GM21528 (cell line): ENCODE measurements around the gene KDM4B.
"Not testable (repeated sequence)": the region's sequence is repeated elsewhere in the genome, so short reads cannot be mapped to it uniquely, and the experiment has no call there.

Experiments used
- ATAC-seq: cut with Tn5 transposase; IDR thresholded peaks from one replicate; pipeline ENCODE4 v1.9.1; 2021; ENCODE audit warnings: mild to moderate bottlenecking, moderate library complexity; ENCODE audit not compliant: unreplicated experiment, low FRiP score

KDM4B gene

GRCh38 chr19:5155586-5156210 lies 186.8 kb downstream of the KDM4B start:
- no peak for ATAC-seq

- no peak for ATAC-seq
These were observed 187.5 kb downstream of the KDM4B start for GRCh38 chr19:5156231-5156986.

GRCh38 chr19:5157186-5157585 lies 188.3 kb downstream of the KDM4B start:
- no peak for ATAC-seq

- ATAC-seq: not testable (repeated sequence)
These were observed 189.7 kb downstream of the KDM4B start for GRCh38 chr19:5158549-5159134.

- ATAC-seq: not testable (repeated sequence)
These were observed 191.4 kb downstream of the KDM4B start for GRCh38 chr19:5160158-5160795.

GRCh38 chr19:5164845-5165696 lies 196.2 kb downstream of the KDM4B start:
- ATAC-seq: not testable (repeated sequence)

GRCh38 chr19:5165697-5166019 lies 196.7 kb downstream of the KDM4B start:
- ATAC-seq: no peak

- ATAC-seq: no peak
These were observed 197.3 kb downstream of the KDM4B start for GRCh38 chr19:5166262-5166661.

GRCh38 chr19:5170329-5170745 lies 201.4 kb downstream of the KDM4B start:
- no peak for ATAC-seq

- ATAC-seq: no peak
These were observed 202.8 kb downstream of the KDM4B start for GRCh38 chr19:5171711-5172110.

GRCh38 chr19:5172859-5173630 lies 204.1 kb downstream of the KDM4B start:
- no peak for ATAC-seq

- no peak for ATAC-seq
These were observed 205.1 kb downstream of the KDM4B start for GRCh38 chr19:5173993-5174392.

- no peak for ATAC-seq
These were observed 209.0 kb downstream of the KDM4B start for GRCh38 chr19:5177745-5178450.

- ATAC-seq: no peak
These were observed 209.9 kb downstream of the KDM4B start for GRCh38 chr19:5178841-5179240.

GRCh38 chr19:5179256-5179655 lies 210.3 kb downstream of the KDM4B start:
- ATAC-seq: no peak

GRCh38 chr19:5181329-5181728 lies 212.4 kb downstream of the KDM4B start:
- ATAC-seq: no peak

- no peak for ATAC-seq
These were observed 213.8 kb downstream of the KDM4B start for GRCh38 chr19:5182751-5183150.

- ATAC-seq: no peak
These were observed 214.7 kb downstream of the KDM4B start for GRCh38 chr19:5183616-5184015.

- ATAC-seq: no peak
These were observed 216.0 kb downstream of the KDM4B start for GRCh38 chr19:5184930-5185329.
